Gastrocnemius medialis (tissue), 4 donors: ENCODE data around the gene RDH16. TPM values are rescaled to one million over a fixed set of nuclear protein-coding genes. Genes with fewer than 3 reads are reported as not detected.

Experiments used
- ATAC-seq, 2 donors: fragments of 150-250 bp; one replicate each; pipeline ENCODE4 v1.9.1; 2016
- DNase-seq, 2 donors: peaks; one replicate each; pipeline ENCODE4 v3.0.0-alpha.2; 2019
- H3K27ac ChIP-seq, 4 donors: fragments of 200-600 bp; sonication (generic); 1 replicate in 1 of 4; 2 replicates in 3 of 4; pipeline ENCODE4 v1.5.1; 2016 to 2018; ENCODE audit warnings: mild to moderate bottlenecking in 2 of 4, moderate library complexity in 1 of 4
- H3K27me3 ChIP-seq, 3 donors: fragments of 200-600 bp; sonication (generic) in 2 of 3; 1 replicate in 1 of 3; 2 replicates in 2 of 3; pipeline versions ENCODE4 v1.5.1 to v1.6.0; 2016 to 2019; ENCODE audit warnings: mild to moderate bottlenecking in 1 of 3, moderate library complexity in 1 of 3
- H3K36me3 ChIP-seq, 2 donors: fragments of 200-600 bp; sonication (generic) in 1 of 2; one replicate each; pipeline ENCODE4 v1.5.1; 2017 to 2018
- H3K4me1 ChIP-seq, 2 donors: fragments of 200-600 bp; sonication (generic) in 1 of 2; one replicate each; pipeline ENCODE4 v1.5.1; 2016 to 2017; ENCODE audit warnings: mild to moderate bottlenecking in 2 of 2
- H3K4me3 ChIP-seq, 4 donors: fragments of 200-600 bp; sonication (generic) in 3 of 4; 1 replicate in 1 of 4; 2 replicates in 3 of 4; pipeline ENCODE4 v1.5.1; 2016 to 2019; ENCODE audit warnings: mild to moderate bottlenecking in 2 of 4
- H3K9me3 ChIP-seq, 3 donors: fragments of 200-600 bp; sonication (generic) in 2 of 3; 1 replicate in 1 of 3; 2 replicates in 2 of 3; pipeline ENCODE4 v1.5.1; 2016 to 2019
- CTCF ChIP-seq, 5 experiments: fragments of 450-650 bp in 3 of 5; fragments of 200-600 bp in 2 of 5; sonication (generic) in 2 of 5; IDR thresholded peaks in 4 of 5; conservative IDR thresholded peaks in 1 of 5; 1 replicate in 4 of 5; 2 replicates in 1 of 5; pipeline ENCODE4 v1.5.1; 2016 to 2019; ENCODE audit warnings: antibody characterized with exemption in 5 of 5, mild to moderate bottlenecking in 3 of 5, moderate library complexity in 3 of 5
- POLR2A ChIP-seq, 2 donors: fragments of 450-650 bp; IDR thresholded peaks; one replicate each; pipeline ENCODE4 v1.6.1; 2017; ENCODE audit warnings: antibody characterized with exemption in 2 of 2, mild to moderate bottlenecking in 2 of 2, moderate library complexity in 2 of 2
- in situ Hi-C, 4 donors: fragments of 200-750 bp; cut with MboI; loops; one replicate each; pipeline versions ENCODE4 v1.15.0 to v1.8.0; 2017; ENCODE audit warnings: low sequenced_read_pairs in 4 of 4
- intact Hi-C: fragments of 100-400 bp; cut with DNase I; formaldehyde crosslinking; loops from one replicate; pipeline ENCODE4 v1.15.1; 2023; ENCODE audit warnings: low total_unique reads
- total RNA-seq, 4 donors: library from RNA; depleted of rRNA; stranded (reverse); fragments of >200 nt; gene quantifications; one replicate each; pipeline versions ENCODE4 v1.1.0 to v1.2.3, GENCODE V29; 2016

The RDH16 gene
- total RNA-seq, 4 donors from 2014 or later = 0.56 to 1.1 (median 0.67) TPM

GRCh38 chr12:56998316-56998715, 40.9 kb upstream of the RDH16 start:
- H3K27me3 ChIP-seq = no peaks in the 10 kb centered on the region
- no peaks in the 10 kb centered on the region for H3K9me3 ChIP-seq
- intact Hi-C loops = no loop called here
- no peak overlapping the region for H3K27ac ChIP-seq
- ATAC-seq = no peak
- H3K4me3 ChIP-seq = no peak overlapping the region
- H3K4me1 ChIP-seq = peaks cover 4 to 5% of the 10 kb centered on the region in 2 donors
- peaks cover 0 to 37% of the 10 kb centered on the region in 2 donors for H3K36me3 ChIP-seq
- TF ChIP-seq CTCF (IDR thresholded peaks at IDR 0.05 in 4 of 5, conservative IDR thresholded peaks at IDR 0.05 in 1 of 5) = no peak
- no peak for DNase-seq
- in situ Hi-C loops = no loop called here

GRCh38 chr12:56996793-56997545, 39.6 kb upstream of the RDH16 start:
- in situ Hi-C loops = no loop called here
- Histone ChIP-seq H3K4me1 (peaks cover 4 to 5% of the 10 kb centered on the region in 2 donors), H3K27me3 (no peaks in the 10 kb centered on the region), H3K9me3 (no peaks in the 10 kb centered on the region), H3K27ac (no peak overlapping the region), H3K36me3 (peaks cover 0 to 24% of the 10 kb centered on the region in 2 donors), H3K4me3 (no peak overlapping the region)
- TF ChIP-seq CTCF (IDR thresholded peaks at IDR 0.05 in 4 of 5, conservative IDR thresholded peaks at IDR 0.05 in 1 of 5) = no peak
- TF ChIP-seq POLR2A (IDR thresholded peaks at IDR 0.05) = no peak
- DNase-seq (no peak), ATAC-seq (no peak)
- intact Hi-C loops = no loop called here

- peaks cover under 1 to 3% of the 10 kb centered on the region in 2 donors for H3K4me1 ChIP-seq
- H3K9me3 ChIP-seq = no peaks in the 10 kb centered on the region
- TF ChIP-seq POLR2A (IDR thresholded peaks at IDR 0.05) = no peak
- no peak for TF ChIP-seq CTCF (IDR thresholded peaks at IDR 0.05 in 4 of 5, conservative IDR thresholded peaks at IDR 0.05 in 1 of 5)
- no peaks in the 10 kb centered on the region for H3K27me3 ChIP-seq
- in situ Hi-C loops = no loop called here
- H3K27ac ChIP-seq = no peak overlapping the region
- H3K36me3 ChIP-seq = peaks cover 0 to 20% of the 10 kb centered on the region in 2 donors
- no peak overlapping the region for H3K4me3 ChIP-seq
- intact Hi-C loops = no loop called here
- DNase-seq = no peak
- no peak for ATAC-seq
Measured at GRCh38 chr12:56995930-56996496, 38.6 kb upstream of the RDH16 start.

- Histone ChIP-seq H3K4me1 (peaks cover 0 to 3% of the 10 kb centered on the region in 2 donors), H3K27me3 (no peaks in the 10 kb centered on the region), H3K4me3 (no peak overlapping the region), H3K27ac (no peak overlapping the region), H3K36me3 (peaks cover 0 to 20% of the 10 kb centered on the region in 2 donors), H3K9me3 (no peaks in the 10 kb centered on the region)
- intact Hi-C loops (no loop called here), in situ Hi-C loops (no loop called here)
- ATAC-seq = no peak
- TF ChIP-seq CTCF (IDR thresholded peaks at IDR 0.05 in 4 of 5, conservative IDR thresholded peaks at IDR 0.05 in 1 of 5) (no peak), POLR2A (IDR thresholded peaks at IDR 0.05) (no peak)
- DNase-seq = no peak
Measured at GRCh38 chr12:56995201-56995929, 38.0 kb upstream of the RDH16 start.
